Upper lobe of left lung (tissue), 4 donors: ENCODE measurements around the gene MPO.

ENCODE experiments used
- POLR2AphosphoS5 ChIP-seq, 2 donors: sonication (generic); formaldehyde crosslinking; IDR thresholded peaks; one replicate each; pipeline ENCODE4 v1.5.1; 2017; ENCODE audit warnings: antibody characterized with exemption in 2 of 2
- TF ChIP-seq, protein P1 (sequence below), 6 experiments: fragments of 450-650 bp in 4 of 6; fragments of 200-600 bp in 2 of 6; sonication (generic) in 2 of 6; IDR thresholded peaks; one replicate each; pipeline ENCODE4 v1.5.1; 2016 to 2019; ENCODE audit warnings: antibody characterized with exemption in 6 of 6

DNA sequence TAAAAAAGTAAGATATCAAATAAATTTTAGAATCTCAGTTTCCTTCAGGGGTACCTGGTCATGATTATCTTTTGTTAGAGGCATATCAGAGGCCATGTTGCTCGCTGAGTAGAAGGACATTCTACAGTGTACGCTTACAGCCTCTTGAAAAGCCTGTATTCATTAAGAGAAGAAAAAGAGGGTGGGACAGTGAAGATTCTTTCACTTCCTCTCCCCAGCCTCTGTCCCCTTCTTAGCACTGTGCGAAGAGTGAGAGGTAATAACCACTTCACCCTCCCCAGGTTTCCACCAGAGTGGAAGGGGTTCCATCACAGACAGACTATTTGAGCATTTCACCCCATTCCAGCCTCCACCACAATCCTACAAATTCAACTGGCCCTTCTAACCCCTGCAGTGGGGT is 47.2 kb downstream of the MPO start:
- TF ChIP-seq, protein P1, sequence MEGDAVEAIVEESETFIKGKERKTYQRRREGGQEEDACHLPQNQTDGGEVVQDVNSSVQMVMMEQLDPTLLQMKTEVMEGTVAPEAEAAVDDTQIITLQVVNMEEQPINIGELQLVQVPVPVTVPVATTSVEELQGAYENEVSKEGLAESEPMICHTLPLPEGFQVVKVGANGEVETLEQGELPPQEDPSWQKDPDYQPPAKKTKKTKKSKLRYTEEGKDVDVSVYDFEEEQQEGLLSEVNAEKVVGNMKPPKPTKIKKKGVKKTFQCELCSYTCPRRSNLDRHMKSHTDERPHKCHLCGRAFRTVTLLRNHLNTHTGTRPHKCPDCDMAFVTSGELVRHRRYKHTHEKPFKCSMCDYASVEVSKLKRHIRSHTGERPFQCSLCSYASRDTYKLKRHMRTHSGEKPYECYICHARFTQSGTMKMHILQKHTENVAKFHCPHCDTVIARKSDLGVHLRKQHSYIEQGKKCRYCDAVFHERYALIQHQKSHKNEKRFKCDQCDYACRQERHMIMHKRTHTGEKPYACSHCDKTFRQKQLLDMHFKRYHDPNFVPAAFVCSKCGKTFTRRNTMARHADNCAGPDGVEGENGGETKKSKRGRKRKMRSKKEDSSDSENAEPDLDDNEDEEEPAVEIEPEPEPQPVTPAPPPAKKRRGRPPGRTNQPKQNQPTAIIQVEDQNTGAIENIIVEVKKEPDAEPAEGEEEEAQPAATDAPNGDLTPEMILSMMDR (IDR thresholded peaks at IDR 0.05), result no peak
- no peak for TF ChIP-seq POLR2AphosphoS5 (IDR thresholded peaks at IDR 0.05)
